LNCaP clone FGC (cell line): ENCODE data around the gene INTS6.
"Not testable (repeated sequence)": the region's sequence is repeated elsewhere in the genome, so short reads cannot be mapped to it uniquely, and the experiment has no call there.

Experiments
- DNase-seq: peaks from one replicate; pipeline ENCODE4 v3.0.0-alpha.2; 2011; ENCODE audit warnings: low read depth
- H3K4me3 ChIP-seq: 2 replicates; pipeline ENCODE4 v1.5.1; 2011; ENCODE audit warnings: mild to moderate bottlenecking, low read depth, low read length, control low read depth
- TF ChIP-seq, protein P1 (sequence below): IDR thresholded peaks from 2 replicates; pipeline ENCODE4 v1.5.1; 2012; ENCODE audit warnings: mild to moderate bottlenecking; ENCODE audit not compliant: control insufficient read depth, insufficient read depth; ENCODE audit errors: extremely low read depth

INTS6 gene

DNA sequence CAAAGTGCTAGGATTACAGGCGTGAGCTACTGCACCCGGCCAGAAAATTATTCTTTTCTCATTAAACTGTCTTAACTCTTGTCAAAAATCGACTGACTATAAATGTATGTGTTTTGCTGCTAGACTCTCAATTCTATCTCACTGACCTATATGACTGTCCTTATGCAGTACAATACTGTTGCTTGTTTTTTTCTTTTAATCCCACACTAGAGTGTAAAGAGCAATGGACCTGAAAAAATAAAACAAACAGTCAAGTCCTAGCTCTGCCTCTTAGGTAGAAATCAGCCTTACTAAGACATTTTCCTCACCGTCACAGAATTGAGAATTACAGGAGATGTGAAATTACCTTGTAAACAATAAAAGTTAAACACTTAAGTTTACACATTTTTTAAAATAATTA lies 35.1 kb downstream of the INTS6 start:
- H3K4me3 ChIP-seq = no peak overlapping the region
- TF ChIP-seq, protein P1, sequence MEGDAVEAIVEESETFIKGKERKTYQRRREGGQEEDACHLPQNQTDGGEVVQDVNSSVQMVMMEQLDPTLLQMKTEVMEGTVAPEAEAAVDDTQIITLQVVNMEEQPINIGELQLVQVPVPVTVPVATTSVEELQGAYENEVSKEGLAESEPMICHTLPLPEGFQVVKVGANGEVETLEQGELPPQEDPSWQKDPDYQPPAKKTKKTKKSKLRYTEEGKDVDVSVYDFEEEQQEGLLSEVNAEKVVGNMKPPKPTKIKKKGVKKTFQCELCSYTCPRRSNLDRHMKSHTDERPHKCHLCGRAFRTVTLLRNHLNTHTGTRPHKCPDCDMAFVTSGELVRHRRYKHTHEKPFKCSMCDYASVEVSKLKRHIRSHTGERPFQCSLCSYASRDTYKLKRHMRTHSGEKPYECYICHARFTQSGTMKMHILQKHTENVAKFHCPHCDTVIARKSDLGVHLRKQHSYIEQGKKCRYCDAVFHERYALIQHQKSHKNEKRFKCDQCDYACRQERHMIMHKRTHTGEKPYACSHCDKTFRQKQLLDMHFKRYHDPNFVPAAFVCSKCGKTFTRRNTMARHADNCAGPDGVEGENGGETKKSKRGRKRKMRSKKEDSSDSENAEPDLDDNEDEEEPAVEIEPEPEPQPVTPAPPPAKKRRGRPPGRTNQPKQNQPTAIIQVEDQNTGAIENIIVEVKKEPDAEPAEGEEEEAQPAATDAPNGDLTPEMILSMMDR = no peak

DNA sequence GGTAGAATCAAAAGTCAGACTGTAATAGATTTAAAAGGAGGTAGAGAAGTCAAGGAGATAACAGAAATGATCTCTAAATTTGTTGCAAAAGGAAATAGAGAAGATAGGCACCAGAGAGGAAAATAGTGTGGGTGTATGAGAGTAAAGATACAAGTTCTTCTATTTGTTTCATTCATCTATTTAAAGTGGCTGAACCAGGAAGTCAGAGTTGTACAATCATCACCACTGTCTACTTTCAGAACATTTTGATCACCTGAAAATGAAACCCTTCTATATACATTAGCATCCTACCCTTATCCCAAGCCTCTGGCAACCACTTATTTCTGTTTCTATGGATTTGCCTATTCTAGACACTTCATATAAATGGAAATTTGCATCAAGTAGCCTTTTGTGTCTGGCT lies 36.7 kb downstream of the INTS6 start:
- TF ChIP-seq, protein P1 = no peak
- DNase-seq = no peak
- H3K4me3 ChIP-seq = no peak overlapping the region

More for the DNA sequence above, 35.1 kb downstream of the INTS6 start:
- no peak for DNase-seq

DNA sequence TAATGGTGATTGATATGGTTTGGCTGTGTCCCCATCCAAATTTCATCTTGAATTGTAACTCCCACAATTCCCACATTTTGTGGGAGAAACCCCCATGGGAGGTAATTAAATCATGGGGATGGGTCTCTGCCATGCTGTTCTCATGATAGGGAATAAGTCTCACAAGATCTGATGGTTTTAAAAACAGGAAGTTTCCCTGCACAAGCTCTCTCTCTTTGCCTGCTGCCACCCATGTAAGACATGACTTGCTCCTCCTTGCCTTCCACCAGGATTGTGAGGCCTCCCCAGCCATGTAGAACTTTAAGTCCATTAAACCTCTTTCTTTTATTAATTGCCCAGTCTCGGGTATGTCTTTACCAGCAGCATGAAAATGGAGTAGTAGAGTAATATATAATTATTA lies 37.5 kb downstream of the INTS6 start:
- DNase-seq, H3K4me3 ChIP-seq: not testable (repeated sequence)

DNA sequence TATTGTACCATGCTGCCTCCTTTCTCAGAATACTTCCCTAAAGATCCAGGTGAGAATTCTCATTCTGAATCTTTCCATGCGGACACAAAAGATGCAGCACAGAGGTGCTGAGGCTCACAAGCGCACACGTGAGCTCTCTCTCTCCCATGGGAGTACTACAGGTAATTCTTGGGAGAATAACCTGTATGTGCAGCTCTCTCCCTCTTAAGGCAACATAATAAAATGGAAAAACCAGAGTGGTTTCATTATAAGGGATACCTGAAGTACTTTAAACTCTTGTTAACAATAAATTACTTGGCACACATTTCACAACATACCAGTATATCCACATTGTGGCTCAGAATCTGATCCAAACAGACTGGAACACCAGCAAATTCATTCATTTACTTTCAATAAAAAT lies 40.4 kb downstream of the INTS6 start:
- DNase-seq = peak; percentile 75
- TF ChIP-seq, protein P1 = peak; percentile 1; the same call in 1 of the 2 replicates
- H3K4me3 ChIP-seq = no peak overlapping the region

DNA sequence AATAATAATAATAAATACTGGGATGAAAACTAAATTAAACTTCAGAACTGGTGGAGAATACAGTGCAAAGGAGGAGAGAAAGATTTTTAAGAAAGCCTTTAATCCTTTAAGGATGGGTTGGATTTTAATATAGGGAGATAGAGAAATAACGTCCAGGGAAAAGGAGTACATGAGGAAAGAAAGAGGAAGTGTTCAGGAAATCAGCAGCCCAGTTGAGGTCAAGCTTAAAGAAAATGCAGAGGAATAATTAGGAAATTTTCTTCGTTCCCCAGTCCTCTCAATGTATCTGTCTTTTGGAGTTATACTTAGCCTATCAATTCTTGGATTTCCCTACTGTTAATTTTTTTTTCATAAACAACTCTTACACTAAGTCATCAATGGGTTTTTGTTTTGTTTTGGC lies 47.7 kb downstream of the INTS6 start:
- TF ChIP-seq, protein P1 = no peak
- DNase-seq = no peak
- no peak overlapping the region for H3K4me3 ChIP-seq

DNA sequence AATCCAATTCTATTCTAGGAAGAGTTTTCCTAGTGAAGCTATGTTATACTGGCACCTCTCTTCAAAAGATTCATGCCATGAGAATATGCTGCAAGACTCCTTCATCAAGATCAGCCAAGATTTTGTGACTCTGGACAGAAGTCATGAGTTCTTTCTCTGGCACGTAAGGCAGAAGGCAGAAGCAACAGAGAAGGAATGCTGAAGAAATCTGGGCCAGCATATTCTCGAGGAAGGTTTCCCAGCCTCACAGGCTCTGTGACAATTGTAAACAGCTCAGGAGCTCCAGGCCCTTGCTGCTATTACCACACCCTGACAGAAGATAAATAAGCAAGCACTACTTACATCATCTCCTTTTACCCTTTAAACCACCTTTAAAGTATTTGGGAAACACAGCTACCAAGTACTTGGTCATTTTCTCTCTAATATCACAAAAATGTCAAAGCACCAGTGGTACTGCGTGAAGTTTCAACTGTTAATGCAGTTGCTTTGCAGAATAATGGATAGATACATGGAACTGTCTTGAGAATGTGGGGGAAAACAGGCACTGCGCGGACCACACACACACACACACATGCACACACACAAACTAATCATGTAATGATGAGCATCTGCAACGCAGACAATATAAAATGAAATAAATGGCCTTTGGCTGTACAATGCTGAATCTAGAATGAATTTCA lies 55.4 kb downstream of the INTS6 start:
- peak; percentile 83 for DNase-seq
- TF ChIP-seq, protein P1 = no peak
- no peak overlapping the region for H3K4me3 ChIP-seq

DNA sequence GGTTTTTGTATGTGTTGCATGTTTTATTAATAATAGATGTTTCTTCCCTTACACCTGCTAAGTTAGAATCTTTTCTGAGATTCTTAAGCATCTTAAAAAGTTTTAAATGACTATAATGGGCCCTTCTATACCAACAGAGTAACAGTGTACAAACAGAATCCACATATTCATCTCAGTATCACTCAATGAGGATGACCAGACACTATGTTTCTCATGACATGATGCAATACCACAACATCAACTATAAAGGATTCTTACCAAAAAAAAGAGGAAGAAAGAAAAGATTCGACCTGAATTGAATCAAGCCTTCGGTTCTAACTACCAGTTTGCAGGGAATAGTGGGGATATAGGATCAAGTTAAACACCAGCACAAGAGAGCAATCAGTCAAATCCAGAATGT lies 56.5 kb downstream of the INTS6 start:
- no peak overlapping the region for H3K4me3 ChIP-seq
- TF ChIP-seq, protein P1 = no peak
- DNase-seq = no peak
